Activated CD8-positive, alpha-beta memory T cell treated with anti-CD3 and anti-CD28 coated beads for 24 hours (primary cell): ENCODE results near the gene PROSER3.
"Not testable (repeated sequence)": the region's sequence is repeated elsewhere in the genome, so short reads cannot be mapped to it uniquely, and the experiment has no call there.

Source experiments
- DNase-seq: peaks from one replicate; pipeline ENCODE4 v3.0.0-alpha.2; 2020

Gene PROSER3

GRCh38 chr19:35755550-35756376 is 2.2 kb upstream of the PROSER3 start:
- DNase-seq: peak; percentile 77

DNA sequence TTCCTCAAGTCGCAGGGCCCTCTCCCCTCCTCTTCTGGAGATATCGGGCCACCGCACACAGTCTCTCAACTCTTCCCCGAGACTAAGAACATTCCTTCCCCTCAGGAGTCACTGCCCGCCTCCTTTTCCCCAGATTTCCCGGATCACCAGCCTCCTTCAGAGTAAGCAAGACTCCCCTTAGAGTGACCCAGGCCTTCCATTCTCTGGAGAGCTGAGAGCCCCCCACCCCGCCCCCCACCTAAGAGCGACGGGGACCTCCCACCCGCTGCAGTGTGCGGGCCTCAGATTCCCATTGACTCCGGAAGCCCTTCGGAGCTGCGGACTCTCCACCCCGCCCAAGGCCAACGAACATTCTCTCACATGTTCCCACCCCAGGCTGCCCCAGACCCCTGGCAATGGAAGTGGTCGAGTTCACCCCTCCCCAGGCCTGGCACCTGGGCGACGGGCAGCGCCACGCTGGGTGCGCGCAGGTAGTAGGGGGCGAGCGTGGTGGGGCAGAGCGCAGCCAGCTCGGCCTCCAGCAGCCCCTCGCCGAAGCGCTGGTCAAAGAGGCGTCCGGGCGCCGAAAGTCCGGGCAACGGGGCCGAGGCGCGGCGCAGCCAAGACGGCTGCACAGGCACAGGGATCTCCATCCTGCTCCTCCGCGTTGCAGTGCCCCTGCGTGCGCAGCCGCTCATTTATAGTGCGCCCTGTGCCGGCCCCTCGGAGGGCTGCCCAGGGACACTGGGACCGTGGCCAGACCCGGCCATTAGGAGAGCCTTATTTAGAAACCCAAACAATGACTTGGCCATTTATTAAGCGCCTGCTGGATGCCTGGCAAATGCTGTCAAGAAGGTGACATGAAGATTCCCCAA is 1.4 kb upstream of the PROSER3 start, which contains the start of gene HSPB6:
HSPB6 (minus strand) TSS at position 653 of the 854 bp plus-strand sequence; CDS start at position 632, 21 bp downstream.
- DNase-seq: no peak

DNA sequence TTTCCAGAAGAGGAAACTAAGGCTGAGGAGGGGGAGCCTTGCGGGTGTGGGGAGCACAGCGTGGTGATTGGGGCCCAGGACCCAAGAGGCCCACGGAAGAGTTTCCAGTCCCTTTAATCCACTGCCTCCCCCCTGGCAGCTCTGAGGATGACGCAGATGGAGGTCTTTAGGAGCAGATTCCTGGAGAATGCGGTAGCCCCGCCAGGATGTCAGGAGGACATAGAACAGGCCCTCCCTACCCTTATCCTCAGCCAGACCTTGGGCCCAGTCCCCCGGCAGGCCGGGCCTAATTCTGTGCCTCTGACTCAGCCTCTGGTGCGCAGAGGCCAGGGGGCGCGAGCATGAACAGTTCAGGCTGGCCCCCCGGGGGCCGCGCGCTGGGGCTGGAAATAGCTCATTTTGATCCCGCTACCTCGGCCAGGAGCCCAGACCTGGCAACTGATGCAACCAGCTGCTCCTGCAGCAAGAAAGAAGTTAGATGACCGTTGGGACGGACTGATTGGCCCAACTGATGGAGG is 686 bp upstream of the PROSER3 start:
- DNase-seq: no peak

DNA sequence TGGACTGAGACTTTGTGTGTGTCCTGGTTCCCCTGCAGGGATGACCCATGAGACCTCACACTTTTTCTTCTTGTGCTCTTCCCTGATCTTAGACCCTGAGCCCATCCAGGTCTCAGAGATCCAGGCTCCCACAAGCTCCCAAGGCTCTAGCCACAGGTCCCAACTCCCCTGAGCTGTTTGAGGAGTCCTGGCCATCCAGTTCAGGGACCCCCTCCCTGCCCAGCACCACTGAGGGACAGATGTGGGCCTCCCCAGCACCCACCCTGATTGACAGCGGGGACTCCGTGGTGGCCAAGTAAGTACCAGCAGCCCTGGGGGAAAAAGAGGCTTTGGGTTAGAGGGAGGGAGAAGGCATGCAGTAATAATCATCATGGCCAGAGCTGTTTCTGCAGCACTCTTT is 1.7 kb downstream of the PROSER3 start:
- DNase-seq: no peak

DNA sequence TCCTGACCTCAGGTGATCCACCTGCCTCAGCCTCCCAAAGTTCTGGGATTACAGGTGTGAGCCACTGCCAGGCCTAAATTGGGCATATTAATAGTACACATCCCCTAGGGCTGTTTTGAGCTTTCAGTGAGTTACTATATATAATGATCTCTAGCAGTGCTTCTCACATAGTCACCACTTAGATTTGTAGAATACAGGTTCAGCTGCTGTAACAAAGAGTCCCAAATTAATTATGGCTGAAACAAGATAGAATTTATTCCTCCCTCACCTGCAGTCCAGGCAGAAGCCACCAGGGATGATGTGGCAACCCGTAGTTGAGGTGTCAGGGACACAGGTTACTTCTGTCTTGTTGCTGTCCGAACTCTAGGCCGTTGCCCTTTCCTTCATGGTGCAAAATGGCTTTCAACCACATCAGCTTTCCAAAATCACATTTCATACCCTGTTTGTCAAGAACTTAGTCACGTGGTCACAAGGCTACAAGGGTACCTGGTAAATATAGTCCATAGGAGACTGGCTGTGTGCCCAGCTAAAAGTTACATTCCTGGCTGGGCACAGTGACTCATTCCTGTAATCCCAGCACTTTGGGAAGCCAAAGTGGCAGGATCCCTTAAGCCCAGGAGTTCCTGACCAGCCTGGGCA is 2.9 kb downstream of the PROSER3 start:
- DNase-seq: no peak

GRCh38 chr19:35764432-35765315 is 6.7 kb downstream of the PROSER3 start:
- no peak for DNase-seq

- DNase-seq: no peak
Observed at GRCh38 chr19:35766571-35767104, 8.7 kb downstream of the PROSER3 start.

DNA sequence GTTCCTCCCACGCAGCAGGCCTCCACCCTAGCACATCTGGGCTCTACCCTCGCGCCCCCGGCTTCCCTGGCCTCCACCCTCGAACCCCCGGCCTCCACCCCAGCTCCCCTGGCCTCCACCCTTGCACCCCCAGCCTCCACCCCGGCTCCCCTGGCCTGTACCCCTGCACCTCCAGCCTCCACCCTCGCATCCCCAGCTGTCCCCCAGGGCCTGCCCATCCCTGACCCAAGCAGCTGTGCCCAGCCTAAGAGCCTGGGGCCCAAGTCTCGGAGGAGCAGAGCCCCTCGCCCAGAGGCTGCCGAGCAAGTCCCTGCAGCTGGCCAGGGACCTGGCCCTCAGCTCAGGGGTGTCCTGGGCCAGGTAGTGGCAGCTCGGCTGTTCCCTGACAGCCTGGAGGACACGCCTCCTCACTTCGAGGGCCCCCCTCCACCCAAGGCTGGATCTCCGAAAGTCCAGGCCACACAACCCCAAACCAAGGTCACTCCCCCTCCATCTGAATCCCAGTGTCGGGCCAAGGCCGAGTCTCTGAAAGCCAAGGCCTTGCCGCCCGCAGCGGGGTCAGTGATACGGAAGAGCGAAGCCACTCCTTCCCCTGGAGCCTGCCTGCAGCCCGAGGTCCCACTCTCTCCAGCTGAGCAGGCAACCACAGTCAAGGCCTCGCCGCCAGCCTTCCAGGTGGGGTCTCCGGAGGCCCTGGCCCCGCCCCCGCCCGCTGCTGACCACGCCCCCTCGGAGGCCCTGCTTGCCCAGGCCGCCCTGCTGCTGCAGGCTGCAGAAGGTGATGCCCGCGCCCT is 9.5 kb downstream of the PROSER3 start:
- no peak for DNase-seq

DNA sequence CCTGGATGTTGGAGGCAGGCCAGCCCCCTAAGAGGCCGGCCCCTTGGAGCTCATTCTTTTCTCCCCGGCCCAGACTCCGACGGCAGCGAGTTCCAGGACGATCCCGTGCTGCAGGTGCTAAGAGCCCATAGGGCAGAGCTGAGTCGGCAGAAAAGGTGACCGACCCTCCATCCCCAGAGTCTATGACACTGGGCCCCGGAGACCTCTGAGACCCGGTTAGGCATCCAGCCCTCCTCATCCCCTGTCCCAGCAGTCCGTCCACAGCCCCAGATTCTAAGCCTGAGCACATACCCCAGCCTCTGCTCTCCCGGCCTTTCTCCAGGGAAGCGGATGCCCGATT is 10.1 kb downstream of the PROSER3 start:
- DNase-seq: no peak

DNA sequence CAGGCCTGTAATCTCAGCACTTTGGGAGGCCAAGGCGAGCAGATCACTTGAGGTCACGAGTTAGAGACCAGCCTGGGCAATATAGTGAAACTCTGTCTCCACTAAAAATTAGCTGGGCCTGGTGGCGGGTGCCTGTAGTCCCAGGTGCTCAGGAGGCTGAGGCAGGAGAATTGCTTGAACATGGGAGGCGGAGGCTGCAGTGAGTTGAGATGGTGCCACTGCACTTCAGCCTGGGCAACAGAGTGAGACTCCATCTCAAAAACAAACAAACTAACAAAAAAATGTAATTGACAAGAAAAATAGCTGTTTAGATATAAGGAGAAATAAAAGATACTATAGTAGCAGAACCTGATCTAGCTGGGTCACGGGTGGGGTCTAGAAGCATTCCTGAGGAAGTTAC is 14.4 kb downstream of the PROSER3 start:
- not testable (repeated sequence) for DNase-seq

GRCh38 chr19:35773020-35773806 is 15.2 kb downstream of the PROSER3 start:
- no peak for DNase-seq

DNA sequence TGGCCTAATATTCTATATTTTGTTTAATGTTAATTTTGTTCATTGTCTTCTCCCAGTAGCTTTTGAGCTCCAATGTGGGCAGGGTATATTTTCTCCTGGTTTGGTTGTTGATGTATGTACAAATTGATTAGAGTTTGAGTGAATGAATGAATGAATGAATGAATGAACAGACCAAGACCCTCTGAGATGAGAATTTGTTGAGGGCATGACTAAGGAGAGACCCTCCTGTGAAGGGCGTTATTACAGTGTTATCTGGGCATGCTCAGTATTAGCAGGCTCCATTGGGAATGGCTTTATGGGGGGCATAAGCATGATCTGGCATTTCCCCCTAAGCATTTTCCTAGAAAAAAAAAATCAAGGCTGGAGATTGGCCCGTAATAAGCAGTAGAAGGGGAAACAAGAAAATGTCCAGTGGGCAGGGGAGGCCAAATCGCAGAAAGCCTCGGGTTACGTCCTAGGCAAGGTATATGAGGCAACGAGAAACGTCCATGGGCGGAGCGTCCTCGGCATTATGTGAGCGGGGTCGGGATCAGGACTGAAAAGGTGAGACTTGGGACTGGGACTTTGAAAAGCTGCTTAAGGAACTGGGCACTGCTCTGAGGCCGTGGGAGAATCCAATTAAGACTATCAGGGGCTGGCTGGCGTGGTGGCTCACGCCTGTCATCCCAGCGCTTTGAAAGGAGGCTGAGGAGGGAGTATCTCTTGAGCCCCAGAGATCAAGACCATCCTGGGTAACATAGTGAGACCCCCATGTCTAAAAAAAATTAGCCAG is 16.5 kb downstream of the PROSER3 start:
- no peak for DNase-seq

DNA sequence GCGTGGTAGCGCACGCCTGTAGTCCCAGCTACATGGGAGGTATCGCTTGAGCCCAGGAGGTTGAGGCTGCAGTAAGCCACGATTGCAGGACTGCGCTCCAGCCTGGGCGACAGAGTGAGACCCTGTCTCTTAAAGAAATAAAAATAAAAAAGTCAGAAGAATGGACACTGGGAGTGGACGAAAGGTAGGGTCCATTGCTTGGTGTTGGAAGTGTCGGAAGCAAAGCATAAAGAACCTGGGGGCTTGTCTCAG is 17.0 kb downstream of the PROSER3 start:
- no peak for DNase-seq

DNA sequence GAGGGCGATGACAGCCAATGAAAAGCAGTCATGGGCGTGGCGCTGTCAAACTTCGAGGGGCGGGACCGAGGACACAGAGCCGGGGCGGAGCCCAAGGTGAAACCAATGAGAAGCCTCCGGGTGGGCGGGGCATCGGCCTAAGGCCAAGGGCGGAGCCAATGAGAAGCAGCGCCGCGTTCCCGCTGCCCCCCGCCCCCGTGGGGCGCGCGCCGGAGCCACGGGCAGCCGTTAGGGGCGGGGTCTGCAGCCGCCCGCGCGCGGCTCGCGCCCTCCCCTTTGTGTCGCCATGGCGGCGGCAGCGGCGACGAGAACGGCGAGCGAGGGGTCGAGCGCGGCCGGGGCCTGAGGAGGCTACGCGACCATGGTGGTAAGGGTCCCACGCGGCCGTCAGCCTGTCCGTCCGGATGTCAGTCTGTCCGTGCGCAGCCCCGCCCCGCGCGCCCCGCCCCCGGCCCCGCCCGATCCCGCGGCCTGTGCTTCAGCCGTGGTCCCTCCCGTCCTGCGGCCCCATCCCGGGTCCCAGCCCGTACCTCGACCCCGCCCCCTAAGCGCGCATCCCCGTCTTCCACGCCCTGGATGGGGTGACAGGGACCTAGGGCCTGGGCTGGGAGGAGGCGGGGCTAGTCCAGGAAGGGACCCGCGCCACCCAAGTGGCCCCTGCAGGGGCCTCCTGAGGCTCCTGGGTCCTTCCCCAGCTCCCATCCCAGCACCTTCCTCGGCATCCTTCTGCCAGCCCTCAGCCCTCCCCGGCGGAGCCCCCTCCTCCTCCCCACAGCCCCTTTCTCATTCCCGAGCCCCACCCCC is 17.5 kb downstream of the PROSER3 start, which contains the start of gene ARHGAP33:
ARHGAP33 (plus strand) TSS at position 267 of the 804 bp plus-strand sequence; CDS start at position 362, 95 bp downstream.
- peak; percentile 99 for DNase-seq

- DNase-seq: no peak
Observed at GRCh38 chr19:35776102-35776788, 18.3 kb downstream of the PROSER3 start.

- no peak for DNase-seq
Observed at GRCh38 chr19:35777086-35777841, 19.3 kb downstream of the PROSER3 start.

GRCh38 chr19:35777961-35778360 is 20.0 kb downstream of the PROSER3 start:
- DNase-seq: no peak
